Endometrial microvascular endothelial cells (primary cell): ENCODE data around the gene IL20RA. TPM values are rescaled to one million over a fixed set of nuclear protein-coding genes. Genes with fewer than 3 reads are reported as not detected.

ENCODE experiments used
- in situ Hi-C: cut with HindIII; loops from 2 replicates; pipeline ENCODE4 v1.10.0; 2017; ENCODE audit warnings: low sequenced_read_pairs, low pct_unique_long_range_greater_than_20kb; ENCODE audit errors: inconsistent ontology term
- total RNA-seq: library from RNA; depleted of rRNA; stranded (reverse); fragments of >200 nt; gene quantifications from one replicate; pipeline ENCODE4 v1.2.3, GENCODE V29; 2015; ENCODE audit errors: inconsistent ontology term

IL20RA gene
- total RNA-seq, 1 donor from 2014 or later, result not detected

GRCh38 chr6:137015943-137016342 is 28.8 kb downstream of the IL20RA start:
- in situ Hi-C loops, result no loop called here

DNA sequence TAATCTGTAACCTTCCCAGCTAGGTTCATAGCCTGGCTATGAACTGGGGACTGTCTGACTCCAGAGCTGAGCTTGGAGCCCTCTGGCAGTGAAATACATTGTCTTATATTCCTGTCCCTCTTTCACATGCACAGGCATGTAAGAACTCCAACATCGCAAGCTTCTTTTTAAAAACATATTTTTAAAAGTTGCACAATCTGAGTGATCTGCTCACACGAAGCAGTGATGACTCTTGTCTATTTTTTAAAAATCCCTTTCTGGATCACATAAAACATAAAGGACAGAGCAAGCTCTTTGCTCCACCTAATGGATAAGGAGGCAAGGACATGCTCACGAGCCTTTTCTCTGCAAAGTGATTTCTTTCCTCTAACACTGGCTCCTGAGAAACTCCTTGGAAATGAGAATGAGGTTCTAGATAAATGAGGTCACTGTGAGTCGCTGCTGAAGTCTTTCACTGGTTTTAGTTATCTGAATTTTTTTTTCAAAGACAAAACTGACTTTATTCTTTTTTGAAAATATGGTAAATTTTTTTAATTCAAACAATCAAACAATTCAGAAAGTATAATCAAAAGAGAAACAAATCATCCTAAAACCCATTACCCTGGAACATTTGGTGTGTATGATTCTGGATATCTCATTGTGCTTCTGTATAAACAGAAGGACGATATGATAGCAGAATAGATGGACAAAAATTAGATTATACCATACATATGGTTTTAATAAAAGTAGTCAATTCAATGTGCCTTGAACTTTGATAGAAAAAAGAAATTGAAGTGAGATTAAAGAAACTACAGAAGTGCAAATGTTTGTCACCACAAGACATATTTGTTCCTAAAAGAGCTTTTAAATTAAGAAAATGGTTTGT is 30.8 kb downstream of the IL20RA start:
- in situ Hi-C loops, result no loop called here

GRCh38 chr6:137013031-137013430 is 31.7 kb downstream of the IL20RA start:
- in situ Hi-C loops, result no loop called here

DNA sequence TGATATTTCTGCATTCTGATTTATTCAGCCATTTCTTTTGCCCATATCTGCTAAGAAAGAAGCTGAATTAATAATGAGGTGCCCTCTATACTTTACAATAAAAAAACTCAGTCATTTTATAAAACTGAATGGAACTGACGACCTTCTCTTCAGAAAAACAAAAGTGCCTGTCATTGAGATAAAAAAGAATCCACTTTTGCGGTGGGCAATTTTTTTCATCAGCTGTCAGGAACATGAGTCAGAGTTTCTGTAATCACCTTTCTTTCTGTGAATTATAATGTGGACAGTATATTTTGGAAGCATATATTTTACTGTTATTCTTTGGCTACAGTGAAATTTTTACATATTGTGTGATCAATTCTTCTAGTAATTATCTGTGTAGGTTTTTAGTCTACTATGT is 33.4 kb downstream of the IL20RA start:
- in situ Hi-C loops, result no loop called here

GRCh38 chr6:137010128-137010718 is 34.5 kb downstream of the IL20RA start:
- in situ Hi-C loops, result no loop called here

DNA sequence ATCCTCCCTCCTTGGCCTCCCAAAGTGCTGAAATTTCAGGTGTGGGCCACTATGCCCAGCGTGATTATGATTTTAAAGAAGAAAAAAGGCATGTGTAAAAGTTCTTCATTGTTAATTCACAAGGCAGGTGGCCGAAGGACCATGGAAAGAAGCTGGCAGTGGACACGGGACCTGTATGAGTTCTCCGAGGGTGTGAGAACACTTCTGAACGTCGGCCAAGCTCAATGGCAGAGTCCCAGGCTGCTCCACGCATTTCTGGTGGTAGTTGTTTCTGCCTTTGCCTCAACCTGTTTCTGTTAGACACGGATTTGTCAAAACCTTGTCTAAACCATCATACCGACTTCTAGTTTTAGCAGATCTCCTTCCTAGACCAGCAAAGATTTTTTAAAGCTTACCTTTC is 36.6 kb downstream of the IL20RA start:
- in situ Hi-C loops, result no loop called here

- in situ Hi-C loops, result no loop called here
Observed at GRCh38 chr6:137006056-137006455, 38.7 kb downstream of the IL20RA start.

GRCh38 chr6:137005073-137005472 is 39.7 kb downstream of the IL20RA start:
- in situ Hi-C loops, result no loop called here

DNA sequence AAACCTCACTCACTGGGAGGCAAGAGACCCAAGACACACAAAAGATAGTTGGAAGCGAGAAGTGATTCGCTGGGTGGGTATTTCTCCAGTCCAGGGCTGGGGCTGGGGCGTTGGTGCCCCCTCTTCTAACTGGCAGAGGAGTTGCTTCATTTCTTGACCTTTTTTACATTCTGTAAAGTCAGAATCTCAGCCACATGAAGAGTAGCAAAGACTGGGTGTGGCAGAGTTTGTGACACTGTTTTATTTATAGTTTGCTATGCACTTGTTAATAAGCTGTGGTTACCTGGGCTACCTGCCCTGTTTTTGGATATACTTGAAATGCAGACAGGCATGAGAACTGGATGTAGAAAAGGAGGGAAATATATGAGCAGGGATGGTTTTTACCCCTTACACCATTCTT is 42.3 kb downstream of the IL20RA start:
- in situ Hi-C loops, result no loop called here

DNA sequence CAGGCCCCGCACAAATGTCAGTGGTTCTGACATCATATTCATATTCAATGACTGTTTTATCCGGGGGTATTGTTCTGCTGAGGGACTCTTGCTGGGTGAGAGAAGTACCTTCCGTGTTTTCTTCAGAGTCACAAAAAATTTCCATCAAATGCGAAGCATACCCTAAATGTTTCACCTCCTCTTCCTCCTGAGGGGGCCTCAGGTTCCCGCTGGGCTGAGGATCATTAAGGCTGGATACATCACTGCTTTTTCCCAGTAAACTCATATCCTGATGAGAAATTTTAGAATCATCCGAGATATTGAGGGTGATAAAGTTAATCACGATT is 42.8 kb downstream of the IL20RA start:
- in situ Hi-C loops, result no loop called here

GRCh38 chr6:137001299-137001976 is 43.3 kb downstream of the IL20RA start:
- in situ Hi-C loops, result no loop called here

- in situ Hi-C loops, result no loop called here
Observed at GRCh38 chr6:137000825-137001224, 43.9 kb downstream of the IL20RA start.

DNA sequence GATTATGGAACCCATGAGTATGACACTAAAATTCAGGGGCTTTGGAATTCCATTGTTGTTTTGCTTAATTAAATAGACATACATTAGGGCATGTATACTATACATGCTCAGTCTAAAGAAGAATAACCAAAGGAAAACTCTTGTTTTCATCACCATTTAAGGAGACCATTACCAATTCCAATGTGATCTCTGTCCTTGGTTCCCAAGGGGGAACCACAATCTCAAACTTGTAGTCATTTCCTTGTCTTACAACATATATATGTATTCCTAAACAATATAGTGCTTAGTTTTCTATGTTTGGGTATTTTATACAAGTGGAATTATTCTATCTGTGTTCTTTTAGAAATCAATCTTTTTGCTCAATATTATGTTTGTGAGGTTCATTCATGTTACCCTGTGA is 49.2 kb downstream of the IL20RA start:
- in situ Hi-C loops, result no loop called here

GRCh38 chr6:136994782-136995181 is 50.0 kb downstream of the IL20RA start:
- in situ Hi-C loops, result no loop called here

GRCh38 chr6:136992113-136992512 is 52.7 kb downstream of the IL20RA start:
- in situ Hi-C loops, result no loop called here

DNA sequence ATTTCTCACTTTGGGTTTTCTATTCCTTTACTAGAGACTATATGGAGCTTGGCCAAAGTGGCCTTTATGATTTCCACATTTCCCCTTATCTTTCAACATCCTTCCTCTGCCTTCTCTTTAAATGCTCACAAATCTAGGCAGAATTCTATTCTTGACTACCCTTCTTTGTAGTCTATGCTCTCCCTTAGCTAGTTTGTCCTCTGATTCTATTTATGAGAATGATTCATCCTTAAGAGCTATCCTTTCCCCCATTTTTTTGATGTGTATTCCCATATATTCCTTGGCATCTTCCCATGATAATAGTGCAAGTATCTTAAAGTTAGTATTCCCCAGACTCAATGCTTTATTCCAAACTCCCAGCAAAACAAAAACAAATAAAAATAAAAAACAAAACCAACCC is 53.1 kb downstream of the IL20RA start:
- in situ Hi-C loops, result no loop called here

DNA sequence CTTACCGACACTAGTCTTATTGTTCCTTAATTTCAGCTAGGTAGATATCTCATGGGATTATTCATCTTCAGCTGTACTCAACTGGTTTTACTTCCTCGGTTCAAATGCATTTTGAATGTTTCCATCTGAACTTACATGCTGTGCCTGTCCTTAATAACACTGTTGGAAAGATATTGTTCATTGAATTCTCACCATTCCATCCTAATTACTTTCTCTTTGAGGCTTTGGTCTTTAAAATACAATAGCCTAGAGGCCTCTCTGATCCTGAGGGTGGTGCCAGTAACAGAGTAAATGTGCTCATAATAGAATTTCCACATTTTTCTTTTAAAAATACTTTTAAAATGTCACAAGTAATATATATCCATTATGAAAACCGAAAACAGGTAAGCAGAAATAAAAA is 54.0 kb downstream of the IL20RA start:
- in situ Hi-C loops, result no loop called here

GRCh38 chr6:136990242-136990578 is 54.6 kb downstream of the IL20RA start:
- in situ Hi-C loops, result no loop called here

DNA sequence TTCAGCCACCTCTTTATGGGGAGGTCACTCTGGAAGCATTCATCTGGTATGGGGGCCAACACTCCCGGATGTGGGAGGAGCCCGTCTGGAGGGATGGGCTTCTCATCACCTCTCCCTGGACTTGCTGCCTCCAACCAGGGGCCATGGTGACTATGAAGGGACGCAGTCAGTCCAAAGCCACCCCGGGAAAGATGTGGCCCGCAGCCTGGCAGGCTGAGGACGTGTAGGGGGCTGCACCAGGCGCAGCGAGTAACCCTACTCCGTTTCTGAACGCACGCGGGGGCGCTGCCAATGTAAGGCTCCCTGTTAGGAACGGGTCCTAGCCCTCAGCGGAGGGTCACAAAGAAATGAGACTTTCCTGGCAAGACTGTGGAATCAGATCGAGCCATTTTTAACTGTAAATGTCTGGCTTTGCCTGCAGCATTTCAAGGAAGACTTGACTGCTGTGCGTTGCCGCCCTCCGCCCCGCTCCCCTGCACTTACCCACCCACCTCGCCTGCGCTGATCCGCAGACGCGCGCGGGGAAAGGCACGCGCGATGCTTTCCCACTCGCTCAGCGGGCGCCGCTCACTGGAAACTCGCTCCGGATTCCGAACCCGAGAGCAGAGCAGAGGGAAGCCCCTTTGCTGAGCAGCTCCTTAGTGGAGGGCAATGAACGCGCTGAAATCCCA is 55.1 kb downstream of the IL20RA start:
- in situ Hi-C loops, result no loop called here

DNA sequence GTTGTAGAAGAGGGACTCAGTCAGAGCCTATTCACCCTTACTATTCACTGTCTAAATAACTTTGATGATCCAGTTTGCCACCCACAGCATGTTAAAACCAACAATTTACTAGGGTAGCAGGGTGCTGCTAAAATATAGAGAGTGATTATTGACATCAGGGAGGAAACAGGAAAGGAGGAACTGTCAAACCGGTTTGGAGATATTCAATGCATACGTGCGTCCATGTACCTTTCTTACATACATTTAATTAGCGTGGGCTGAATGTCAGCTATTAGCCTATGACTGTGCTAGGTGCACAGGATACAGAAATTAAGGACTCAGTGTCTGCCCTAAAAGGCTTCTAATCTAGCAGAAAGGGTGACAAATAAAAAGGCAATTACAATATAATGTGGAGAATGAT is 57.2 kb downstream of the IL20RA start:
- in situ Hi-C loops, result no loop called here
